Adrenal gland (tissue), 5 donors: ENCODE measurements around the gene RBM7.

Experiments
- CTCF ChIP-seq, 6 experiments: fragments of 450-650 bp in 4 of 6; fragments of 200-600 bp in 2 of 6; sonication (generic) in 1 of 6; IDR thresholded peaks; 1 replicate in 5 of 6; 2 replicates in 1 of 6; pipeline versions ENCODE4 v1.5.1 to v1.8.0; 2016 to 2021; ENCODE audit warnings: antibody characterized with exemption in 6 of 6, mild to moderate bottlenecking in 2 of 6, moderate library complexity in 1 of 6
- POLR2A ChIP-seq, 2 donors: fragments of 450-650 bp; IDR thresholded peaks; one replicate each; pipeline ENCODE4 v1.6.1; 2017; ENCODE audit warnings: antibody characterized with exemption in 2 of 2, mild to moderate bottlenecking in 2 of 2, moderate library complexity in 1 of 2
- donor health status: DM: no; HTN: no; CAD: no.

- no peak for TF ChIP-seq CTCF (IDR thresholded peaks at IDR 0.05)
- TF ChIP-seq POLR2A (IDR thresholded peaks at IDR 0.05) = no peak
Measured at GRCh38 chr11:114438303-114438702, 37.8 kb downstream of the RBM7 start.
